22Rv1 (cell line): ENCODE measurements around the gene CD93.

Source experiments
- ZFX ChIP-seq: fragments of 450-650 bp; IDR thresholded peaks from 2 replicates; pipeline ENCODE4 v1.6.1; 2017; ENCODE audit warnings: antibody characterized with exemption, borderline replicate concordance
- TF ChIP-seq, protein P1 (sequence below): fragments of 450-650 bp; IDR thresholded peaks from 2 replicates; pipeline ENCODE4 v1.5.1; 2017; ENCODE audit warnings: mild to moderate bottlenecking

DNA sequence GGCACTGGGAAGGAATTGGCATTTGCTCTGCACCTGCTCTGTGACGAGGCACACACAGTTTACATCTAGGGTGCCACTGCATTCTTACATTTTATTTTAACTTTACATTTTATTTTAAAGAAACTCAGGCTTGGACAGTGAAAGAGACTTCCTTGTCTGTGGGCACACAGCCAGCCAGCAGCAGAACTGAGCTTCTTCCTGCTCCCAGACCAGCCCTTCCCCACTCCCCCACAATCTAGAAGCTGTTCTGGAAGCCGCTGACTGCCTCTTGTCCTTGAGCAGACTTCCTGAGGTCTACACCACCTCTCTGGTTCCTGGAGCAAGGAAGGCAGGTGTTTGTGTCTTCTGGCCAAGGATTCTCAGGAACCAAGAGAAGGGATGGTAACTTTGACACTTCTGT, 27.9 kb upstream of the CD93 start:
- TF ChIP-seq, protein P1, sequence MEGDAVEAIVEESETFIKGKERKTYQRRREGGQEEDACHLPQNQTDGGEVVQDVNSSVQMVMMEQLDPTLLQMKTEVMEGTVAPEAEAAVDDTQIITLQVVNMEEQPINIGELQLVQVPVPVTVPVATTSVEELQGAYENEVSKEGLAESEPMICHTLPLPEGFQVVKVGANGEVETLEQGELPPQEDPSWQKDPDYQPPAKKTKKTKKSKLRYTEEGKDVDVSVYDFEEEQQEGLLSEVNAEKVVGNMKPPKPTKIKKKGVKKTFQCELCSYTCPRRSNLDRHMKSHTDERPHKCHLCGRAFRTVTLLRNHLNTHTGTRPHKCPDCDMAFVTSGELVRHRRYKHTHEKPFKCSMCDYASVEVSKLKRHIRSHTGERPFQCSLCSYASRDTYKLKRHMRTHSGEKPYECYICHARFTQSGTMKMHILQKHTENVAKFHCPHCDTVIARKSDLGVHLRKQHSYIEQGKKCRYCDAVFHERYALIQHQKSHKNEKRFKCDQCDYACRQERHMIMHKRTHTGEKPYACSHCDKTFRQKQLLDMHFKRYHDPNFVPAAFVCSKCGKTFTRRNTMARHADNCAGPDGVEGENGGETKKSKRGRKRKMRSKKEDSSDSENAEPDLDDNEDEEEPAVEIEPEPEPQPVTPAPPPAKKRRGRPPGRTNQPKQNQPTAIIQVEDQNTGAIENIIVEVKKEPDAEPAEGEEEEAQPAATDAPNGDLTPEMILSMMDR = no peak
- no peak for TF ChIP-seq ZFX
